Type B pancreatic cell (in vitro differentiated cells): ENCODE data around the gene B4GALT4. TPM values are rescaled to one million over a fixed set of nuclear protein-coding genes. Genes with fewer than 3 reads are reported as not detected.

Experiments
- DNase-seq: peaks from one replicate; pipeline ENCODE4 v3.0.0; 2021; ENCODE audit warnings: mixed read lengths; ENCODE audit not compliant: unreplicated experiment; ENCODE audit errors: extremely low spot score
- H3K27ac Mint-ChIP-seq: 2 replicates; pipeline ENCODE4 v1.8.0; 2021; ENCODE audit warnings: mild to moderate bottlenecking, mixed read lengths
- H3K27me3 Mint-ChIP-seq: 2 replicates; pipeline ENCODE4 v1.8.0; 2021; ENCODE audit warnings: mixed read lengths
- H3K36me3 Mint-ChIP-seq: 2 replicates; pipeline ENCODE4 v1.8.0; 2021; ENCODE audit warnings: mixed read lengths
- H3K4me1 Mint-ChIP-seq: one replicate; pipeline ENCODE4 v1.8.0; 2021; ENCODE audit warnings: mixed read lengths; ENCODE audit not compliant: unreplicated experiment
- H3K4me3 Mint-ChIP-seq: 2 replicates; pipeline ENCODE4 v1.8.0; 2021; ENCODE audit warnings: mild to moderate bottlenecking, mixed read lengths
- H3K9me3 Mint-ChIP-seq: 2 replicates; pipeline ENCODE4 v1.8.0; 2021; ENCODE audit warnings: mixed read lengths
- CTCF ChIP-seq: fragments of 200-600 bp; sonication (generic); conservative IDR thresholded peaks from 2 replicates; pipeline ENCODE4 v1.5.0; 2021; ENCODE audit warnings: antibody characterized with exemption, mild to moderate bottlenecking
- long read RNA-seq: library from polyadenylated mRNA; unstranded; transcript quantifications from one replicate; pipeline ENCODE4 v2.0.0, GENCODE V29; 2020
- total RNA-seq: library from RNA; stranded (reverse); gene quantifications from 2 replicates; pipeline ENCODE4 v1.2.1, GENCODE V29; 2021; ENCODE audit warnings: low replicate concordance

The B4GALT4 gene
- 23.9 and 37.2 TPM in 2 replicates for total RNA-seq
- long read RNA-seq, transcript B4GALT4-201 (9 exons, 2,385 nt), result minor isoform, 27 of 308 reads
- long read RNA-seq, transcript B4GALT4-202 (8 exons, 2,459 nt), result major isoform, 188 of 308 reads
- long read RNA-seq, transcript B4GALT4-216 (8 exons, 2,494 nt), result minor isoform, 7 of 308 reads
- long read RNA-seq, partial matches to known transcripts, result 16 of 308 reads
- long read RNA-seq, other reads (novel, unspliced or antisense), result 68 of 308 reads

GRCh38 chr3:119240591-119241434 lies at the start of gene B4GALT4:
TSS of gene B4GALT4 (minus strand) at chr3:119240878. CDS start at chr3:119230099, 10,779 bp downstream.
- Mint-ChIP-seq H3K27ac (peak within 1 kb of the TSS; percentile 88), H3K27me3 (no peaks in the 10 kb centered on the region), H3K36me3 (peaks cover 7% of the 10 kb centered on the region), H3K4me1 (peaks cover 9% of the 10 kb centered on the region), H3K9me3 (no peaks in the 10 kb centered on the region), H3K4me3 (peak within 1 kb of the TSS; percentile 93)
- DNase-seq, result peak; percentile 89
- no peak for TF ChIP-seq CTCF

- H3K27me3 Mint-ChIP-seq, result no peaks in the 10 kb centered on the region
- no peak for DNase-seq
- no peak for TF ChIP-seq CTCF
- H3K4me3 Mint-ChIP-seq, result no peak overlapping the region
- H3K36me3 Mint-ChIP-seq, result no peaks in the 10 kb centered on the region
- H3K4me1 Mint-ChIP-seq, result peaks cover 16% of the 10 kb centered on the region
- H3K9me3 Mint-ChIP-seq, result peaks cover 5% of the 10 kb centered on the region
- H3K27ac Mint-ChIP-seq, result peak overlapping the region; percentile 58
Observed at GRCh38 chr3:119289404-119289770, 48.7 kb upstream of the B4GALT4 start.

GRCh38 chr3:119288669-119289403 lies 48.2 kb upstream of the B4GALT4 start:
- TF ChIP-seq CTCF, result no peak
- peaks cover 5% of the 10 kb centered on the region for H3K9me3 Mint-ChIP-seq
- no peaks in the 10 kb centered on the region for H3K27me3 Mint-ChIP-seq
- DNase-seq, result no peak
- no peak overlapping the region for H3K4me3 Mint-ChIP-seq
- no peaks in the 10 kb centered on the region for H3K36me3 Mint-ChIP-seq
- H3K27ac Mint-ChIP-seq, result peak overlapping the region; percentile 58
- H3K4me1 Mint-ChIP-seq, result peaks cover 16% of the 10 kb centered on the region

- TF ChIP-seq CTCF, result no peak
- no peak for DNase-seq
- Mint-ChIP-seq H3K36me3 (no peaks in the 10 kb centered on the region), H3K27ac (no peak overlapping the region), H3K27me3 (no peaks in the 10 kb centered on the region), H3K4me3 (no peak overlapping the region), H3K4me1 (peaks cover 6% of the 10 kb centered on the region), H3K9me3 (peaks cover 8% of the 10 kb centered on the region)
Observed at GRCh38 chr3:119279584-119280243, 39.0 kb upstream of the B4GALT4 start.

GRCh38 chr3:119279101-119279554 lies 38.5 kb upstream of the B4GALT4 start:
- no peak for DNase-seq
- TF ChIP-seq CTCF, result no peak
- Mint-ChIP-seq H3K4me1 (peaks cover 6% of the 10 kb centered on the region), H3K36me3 (no peaks in the 10 kb centered on the region), H3K27ac (no peak overlapping the region), H3K4me3 (no peak overlapping the region), H3K27me3 (no peaks in the 10 kb centered on the region), H3K9me3 (peaks cover 8% of the 10 kb centered on the region)
